Measurements from ENCODE around the gene ZBTB42. TPM values are rescaled to one million over a fixed set of nuclear protein-coding genes. Genes with fewer than 3 reads are reported as not detected.

Gene ZBTB42
- total and polyA plus RNA-seq, 2 of the 13 experiments (the other 11 are each of a cell fraction or from before 2014, with no cell fraction given), result 2.8 to 4.2 TPM

GRCh38 chr14:104805941-104806624 is 5.2 kb downstream of the ZBTB42 start:
- Histone ChIP-seq H3K4me1 (ENCODE audit: insufficient read depth, low read length) (peaks cover 32% of the 10 kb centered on the region), H3K4me2 (ENCODE audit: low read depth, low read length) (no peak overlapping the region), H3K9me3 (ENCODE audit: low read length) (no peaks in the 10 kb centered on the region), H3K9ac (ENCODE audit: insufficient read depth, low read depth, low read length) (no peak overlapping the region), H3K4me3 (replicated peaks in 1 of 3; ENCODE audit: insufficient read depth in 1 of 3, low read depth in 2 of 3, low read length in 3 of 3) (no peak overlapping the region), H2AFZ (ENCODE audit: low read length) (no peak overlapping the region), H3K27me3 (ENCODE audit: control insufficient read depth in 1 of 2, insufficient read depth in 2 of 2, low read length in 2 of 2) (no peaks in the 10 kb centered on the region), H3K36me3 (replicated peaks in 1 of 2; ENCODE audit: control insufficient read depth in 1 of 2, insufficient read depth in 2 of 2, low read length in 2 of 2) (no peaks in the 10 kb centered on the region), H4K20me1 (ENCODE audit: insufficient read depth, low read length) (peaks cover 7% of the 10 kb centered on the region; the same call in 1 of the 2 replicates), H3K79me2 (ENCODE audit: insufficient read depth, low read length) (no peaks in the 10 kb centered on the region), H3K27ac (ENCODE audit: extremely low read length, insufficient read depth, low read length) (no peak overlapping the region)
- ATAC-seq (peak; percentile 7), FAIRE-seq (no peak), DNase-seq (ENCODE audit: low spot score) (no peak)
- intact Hi-C loops (cut with micrococcal nuclease; ENCODE audit: unreplicated experiment), result no loop called here
- ChIA-PET CTCF (ENCODE audit: low intra/inter-chr PET ratio, low total read pairs) (no interaction called here), POLR2A (no interaction called here)
- 44% methylated on average over 13 of the region's 14 CpGs for WGBS (ENCODE audit: low lambda C conversion rate)
- BruUV-seq (replicated peaks), result no TSS peak
- in situ Hi-C loops (cut with HindIII; ENCODE audit: extremely low pct_ligation_motif_present, low pct_unique_long_range_greater_than_20kb), result no loop called here
- TF ChIP-seq ZSCAN25 (CRISPR knock-in tag; IDR thresholded peaks at IDR 0.05) (no peak), HOMEZ (CRISPR knock-in tag; IDR thresholded peaks at IDR 0.05; ENCODE audit: low read depth) (no peak), ZBTB46 (CRISPR knock-in tag; IDR thresholded peaks at IDR 0.05; ENCODE audit: borderline replicate concordance) (no peak), HNRNPH1 (optimal IDR thresholded peaks at IDR 0.05; ENCODE audit: low read depth, low read length) (no peak), HNRNPL (IDR thresholded peaks at IDR 0.05; ENCODE audit: low read depth, low read length) (0 out of 2 replicates have a peak, but pooled peaks have one; percentile 42), GLMP (CRISPR knock-in tag; IDR thresholded peaks at IDR 0.05; ENCODE audit: borderline replicate concordance) (no peak), ZNF609 (CRISPR knock-in tag; IDR thresholded peaks at IDR 0.05; ENCODE audit: borderline replicate concordance) (no peak), HNRNPLL (IDR thresholded peaks at IDR 0.05; ENCODE audit: low read depth, low read length, poor library complexity, severe bottlenecking) (no peak), ZBTB4 (CRISPR knock-in tag; IDR thresholded peaks at IDR 0.05; ENCODE audit: borderline replicate concordance) (no peak)

Measured in HepG2 (cell line).